Measurements from ENCODE around the gene ADORA2A.

ADORA2A gene

DNA sequence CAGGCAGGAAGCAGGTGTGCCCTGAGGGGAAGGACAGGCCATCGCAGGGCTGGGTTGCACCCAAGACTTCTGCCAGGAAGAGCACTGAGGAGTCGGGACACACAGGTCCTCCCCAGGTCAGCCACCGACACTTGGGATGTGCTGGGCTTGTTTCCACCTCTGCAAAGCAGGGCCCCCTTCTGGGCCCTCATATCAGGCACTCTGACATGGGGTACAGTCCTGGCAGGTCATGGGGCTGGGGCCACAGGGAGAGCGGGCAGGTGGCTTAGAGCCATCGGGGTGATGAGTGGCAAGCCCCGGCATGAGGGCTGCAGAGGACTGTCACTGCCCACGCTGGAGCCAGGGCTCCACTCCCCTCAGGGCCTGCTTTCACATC lies 7.9 kb upstream of the ADORA2A start:
- no peak for DNase-seq

DNA sequence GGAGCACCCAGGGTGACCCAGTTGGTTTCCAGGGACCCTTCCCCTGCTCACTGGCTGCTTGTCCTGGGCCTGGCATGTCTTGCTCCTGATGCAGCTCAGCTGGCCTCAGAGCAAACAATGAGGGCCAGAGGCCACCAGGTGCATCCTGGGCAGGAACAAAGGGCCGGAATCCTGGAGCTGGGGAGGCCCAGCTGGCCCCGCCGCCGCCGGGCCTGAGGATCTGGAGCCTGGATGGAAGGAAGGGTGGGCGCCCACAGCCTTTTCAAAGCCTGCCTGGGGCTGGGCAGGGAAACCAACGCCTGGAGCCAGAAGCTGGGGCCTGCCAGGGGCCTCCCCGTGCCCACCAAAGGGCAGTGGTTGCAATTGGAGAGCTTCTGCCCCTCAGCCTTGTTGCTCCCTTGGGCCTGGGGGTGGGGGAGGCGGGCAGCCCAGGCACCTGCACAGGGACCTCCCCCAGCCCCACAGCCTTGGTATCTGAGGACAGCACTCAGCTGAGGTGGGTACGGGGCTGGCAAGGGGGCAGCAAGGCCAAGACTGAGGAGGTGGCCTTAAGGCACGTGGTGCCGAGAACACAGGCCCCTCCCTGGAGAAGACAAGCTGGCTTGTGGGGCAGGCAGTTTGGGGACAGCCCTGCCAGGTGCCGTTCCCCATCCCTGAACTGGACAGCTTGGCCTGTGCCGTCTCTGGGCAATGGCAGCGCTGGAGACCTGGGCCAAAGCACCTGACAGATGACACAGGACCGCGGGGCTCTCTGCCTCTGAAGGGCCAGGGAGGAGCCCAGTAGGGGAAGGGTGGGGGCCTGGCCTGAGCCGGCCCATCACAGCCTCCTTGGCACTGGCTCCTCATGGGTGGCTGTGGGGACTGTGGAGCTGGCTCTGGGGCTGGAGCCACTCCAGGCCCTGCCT lies 7.1 kb upstream of the ADORA2A start:
- DNase-seq, result no peak

DNA sequence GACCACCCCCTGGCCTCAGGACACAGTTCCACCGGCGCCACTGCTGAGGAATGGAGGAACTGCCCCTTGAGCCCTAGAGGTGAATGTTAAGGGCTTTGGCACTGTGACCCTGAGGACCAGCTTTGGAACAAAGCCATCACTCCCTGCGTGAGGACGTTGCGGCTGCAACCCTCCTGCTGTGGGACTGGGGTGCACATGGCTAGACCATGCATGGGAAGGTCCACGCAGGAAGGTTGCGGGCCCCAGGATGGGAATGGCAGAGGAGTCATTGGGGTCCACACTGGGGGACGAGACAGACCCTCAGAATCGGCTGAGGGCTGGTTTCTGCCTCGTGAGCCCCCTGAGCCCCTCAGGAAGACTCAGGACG lies 6.4 kb upstream of the ADORA2A start:
- DNase-seq, result no peak

DNA sequence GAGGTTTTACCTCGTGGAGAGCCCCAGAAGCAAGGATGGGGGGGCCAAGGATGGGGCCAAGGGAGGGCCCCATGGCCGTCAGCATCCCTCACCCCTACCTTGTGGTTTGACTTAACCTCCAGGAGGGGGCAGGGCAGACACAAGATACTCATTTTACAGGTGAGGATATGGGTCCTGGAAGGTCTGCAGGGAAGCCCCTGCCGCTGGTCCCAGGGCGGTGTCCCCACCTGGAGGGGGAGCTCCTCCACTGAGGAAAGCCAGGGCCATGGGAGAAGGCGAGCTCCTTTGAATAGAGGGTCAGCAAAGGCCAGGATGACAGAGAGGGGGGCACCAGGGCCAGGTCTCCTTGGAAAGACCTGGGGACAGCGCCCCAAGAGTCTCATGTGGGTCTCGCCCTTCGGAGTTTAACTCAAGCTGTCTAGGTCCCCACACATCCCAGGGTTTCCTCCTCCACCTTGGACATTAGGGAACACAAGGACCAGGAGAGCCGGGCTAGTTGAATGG lies 5.9 kb upstream of the ADORA2A start:
- no peak for DNase-seq

DNA sequence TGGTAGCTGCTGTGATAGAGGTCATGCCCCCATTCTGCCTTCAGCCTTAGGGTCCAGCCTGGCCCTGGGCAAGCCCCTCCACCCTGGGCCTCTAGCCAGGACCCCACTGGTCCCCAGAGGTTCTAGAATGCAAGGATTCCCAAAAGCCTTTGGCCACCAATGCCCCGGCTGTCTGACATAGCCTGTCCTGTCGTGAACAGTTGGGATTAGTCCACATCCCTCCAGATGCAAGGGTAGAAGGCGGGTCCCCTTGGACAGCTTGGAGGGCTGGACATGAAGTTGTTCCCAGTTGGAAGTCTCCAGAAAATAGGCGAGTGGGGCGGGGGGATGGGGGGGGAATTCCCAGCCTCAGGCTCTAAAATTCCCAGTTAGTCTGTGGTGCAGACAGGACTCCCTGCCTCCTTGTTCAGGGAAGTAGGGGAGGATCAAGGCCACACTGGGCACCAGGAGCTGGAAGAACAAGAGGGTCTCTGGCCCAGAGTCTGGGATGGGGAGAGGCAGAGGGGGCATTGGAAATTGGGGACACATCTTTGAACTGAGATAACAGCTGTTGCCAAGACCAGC lies 5.2 kb upstream of the ADORA2A start:
- no peak for DNase-seq

DNA sequence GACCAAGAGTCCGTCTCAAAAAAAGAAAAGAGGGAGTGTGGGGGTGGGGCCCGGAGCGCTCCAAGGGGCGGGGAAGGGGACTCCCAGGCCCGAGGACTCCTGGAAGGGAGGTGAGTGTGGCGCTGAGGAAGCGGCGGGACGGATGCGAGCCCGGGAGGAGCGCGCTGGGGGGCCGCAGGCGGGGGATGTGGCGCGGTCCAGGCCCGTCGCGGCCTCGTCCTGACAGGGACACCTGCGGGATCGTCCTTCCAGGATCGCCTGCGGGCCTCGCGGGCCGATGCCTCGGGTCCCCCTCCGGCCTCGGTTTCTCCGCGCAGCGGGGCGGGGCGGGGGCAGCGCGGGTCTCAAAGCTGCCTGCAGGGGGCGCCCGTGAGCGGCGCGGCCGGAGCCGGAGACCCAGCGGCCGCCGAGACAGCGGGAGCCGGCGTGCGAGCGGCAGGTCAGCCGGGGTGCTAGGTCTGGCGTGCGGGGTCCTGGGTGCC lies 3.8 kb upstream of the ADORA2A start:
- no peak for DNase-seq

DNA sequence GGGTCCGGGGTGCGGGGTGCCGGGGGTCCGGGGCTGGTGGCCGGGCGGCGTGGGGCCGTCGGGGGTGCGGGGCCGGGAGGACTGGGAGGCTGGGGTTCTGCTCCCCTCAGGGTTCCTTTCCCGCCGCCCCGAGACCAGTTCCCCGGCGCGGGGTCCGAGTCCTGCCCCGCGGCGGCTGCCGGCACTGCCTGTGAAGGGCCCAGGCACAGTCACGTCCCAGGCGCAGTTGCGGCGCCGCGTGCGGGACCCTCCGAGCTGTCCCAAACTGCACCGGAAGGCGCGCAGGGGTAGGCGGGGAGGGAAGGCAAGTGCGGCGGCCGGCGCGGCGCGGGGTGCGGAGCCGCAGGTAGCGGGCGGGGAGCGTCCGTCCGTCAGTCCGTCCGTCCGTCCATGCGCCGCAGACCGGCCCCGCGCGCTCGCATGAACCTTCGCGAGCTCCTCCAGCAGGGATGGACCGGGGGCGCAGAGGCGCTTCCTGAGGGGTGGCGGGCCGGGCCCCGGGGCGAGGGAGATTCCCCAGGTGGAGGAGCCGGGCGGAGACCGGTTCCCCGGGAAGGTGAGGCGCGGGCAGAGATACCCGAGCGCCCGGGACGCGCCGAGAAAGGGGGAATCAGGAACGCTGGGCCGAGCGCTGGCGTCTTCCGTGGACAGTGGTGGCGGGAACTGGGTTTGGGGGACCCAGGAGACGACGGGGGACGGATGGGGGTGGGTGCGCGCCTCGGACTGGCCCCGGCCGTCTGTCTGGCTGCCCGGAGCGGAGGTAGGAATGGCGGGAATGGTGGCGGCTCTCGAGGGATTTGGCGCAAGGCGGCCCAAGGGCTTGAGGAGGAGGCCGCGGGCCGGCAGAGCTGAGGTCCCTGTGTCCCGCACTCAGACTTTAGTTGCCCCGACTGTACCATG lies 3.1 kb upstream of the ADORA2A start:
- DNase-seq, result no peak

DNA sequence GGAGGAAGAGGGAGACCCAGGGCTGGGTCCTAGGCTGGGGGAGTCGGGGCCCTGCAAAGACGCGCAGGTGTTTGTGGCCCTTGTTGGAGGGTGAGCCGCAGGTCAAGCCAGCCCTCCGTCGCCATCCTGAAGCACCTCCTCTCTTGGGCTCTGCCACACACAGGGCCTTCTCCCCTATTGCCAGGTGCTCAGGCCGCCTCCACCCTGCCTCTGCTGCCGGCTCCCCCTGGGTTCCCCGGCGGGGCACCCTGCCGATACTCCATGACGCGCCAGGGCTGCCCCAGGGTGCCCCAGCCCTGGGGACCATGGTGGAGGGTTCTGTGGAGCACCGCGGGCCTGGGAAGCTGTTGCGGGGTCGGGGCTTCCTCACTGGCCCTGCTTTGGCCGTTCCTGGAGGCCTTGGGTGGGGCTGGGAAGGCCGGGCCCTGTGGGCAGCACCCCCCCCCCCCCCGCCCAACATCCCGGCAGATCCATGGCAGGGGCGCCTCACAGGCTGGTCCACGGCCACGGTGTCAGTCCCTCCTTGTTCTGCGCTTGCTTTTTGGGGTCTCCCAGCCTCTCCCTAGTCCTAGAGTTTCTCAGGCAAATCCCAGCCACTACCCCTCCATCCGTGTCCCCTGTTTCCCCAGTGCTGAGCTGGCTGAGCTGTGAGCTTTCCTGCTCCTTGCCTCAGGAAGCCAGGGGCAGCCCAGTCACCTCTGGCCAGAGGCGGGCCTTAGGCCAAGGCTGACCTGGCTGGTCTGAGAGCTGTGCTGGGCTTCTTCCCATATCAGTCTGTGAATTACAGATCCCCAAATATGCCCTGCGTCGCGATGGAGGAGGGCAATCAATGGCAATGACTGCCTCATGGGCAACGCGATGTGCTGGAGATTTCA lies 2.3 kb upstream of the ADORA2A start:
- no peak for DNase-seq

DNA sequence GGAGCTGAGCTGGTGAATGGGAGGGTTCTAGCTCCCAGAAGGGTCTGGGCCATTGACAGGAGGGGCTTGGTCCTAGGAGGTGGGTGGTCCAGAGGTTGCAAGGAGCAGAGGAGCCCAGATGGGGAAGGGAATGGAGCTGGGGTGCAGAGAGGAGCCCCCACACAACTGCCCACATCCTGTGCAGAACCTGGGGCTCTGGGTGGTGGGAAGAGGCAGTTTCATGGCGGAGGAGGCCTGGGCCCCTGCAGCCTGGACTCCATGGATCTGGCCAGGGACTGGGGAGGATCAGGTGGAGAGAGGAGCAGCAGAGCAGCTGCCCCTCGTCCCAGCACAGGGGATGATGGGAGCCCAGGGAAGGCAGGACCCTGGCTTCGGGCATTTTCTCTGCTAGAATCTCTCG lies 963 bp upstream of the ADORA2A start:
- DNase-seq, result no peak

DNA sequence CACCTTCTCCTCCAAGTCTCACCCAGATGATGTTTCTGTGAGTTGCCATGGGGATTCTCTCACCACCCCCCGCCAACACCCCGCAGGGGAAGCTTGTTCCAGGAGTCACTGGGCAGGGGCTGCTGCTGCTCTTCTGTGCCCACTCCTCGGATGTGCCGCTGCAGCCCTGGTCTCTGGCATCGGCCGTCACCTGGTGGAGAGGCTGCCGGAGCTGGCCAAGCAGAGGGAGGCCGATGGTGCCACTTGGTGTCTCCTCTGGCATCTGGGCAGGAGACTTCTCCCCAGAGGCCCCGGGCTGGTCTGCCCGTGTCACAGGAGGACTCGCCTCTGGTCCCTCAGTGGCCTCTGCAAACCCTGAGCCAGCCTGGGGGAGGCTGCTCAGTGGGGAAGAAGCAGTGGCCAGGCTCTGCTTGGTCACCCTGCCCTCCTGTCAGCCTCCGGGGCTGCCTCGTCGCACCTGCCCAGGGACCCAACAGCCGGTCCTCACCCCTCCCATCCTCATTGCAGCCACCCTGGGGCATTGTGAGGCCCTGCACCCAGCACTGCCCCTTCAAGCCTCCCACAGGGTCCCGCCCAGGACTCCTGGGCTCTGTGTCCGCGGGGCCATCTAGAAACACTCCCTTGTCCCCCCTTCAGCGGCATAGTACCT lies 424 bp upstream of the ADORA2A start:
- no peak for DNase-seq

DNA sequence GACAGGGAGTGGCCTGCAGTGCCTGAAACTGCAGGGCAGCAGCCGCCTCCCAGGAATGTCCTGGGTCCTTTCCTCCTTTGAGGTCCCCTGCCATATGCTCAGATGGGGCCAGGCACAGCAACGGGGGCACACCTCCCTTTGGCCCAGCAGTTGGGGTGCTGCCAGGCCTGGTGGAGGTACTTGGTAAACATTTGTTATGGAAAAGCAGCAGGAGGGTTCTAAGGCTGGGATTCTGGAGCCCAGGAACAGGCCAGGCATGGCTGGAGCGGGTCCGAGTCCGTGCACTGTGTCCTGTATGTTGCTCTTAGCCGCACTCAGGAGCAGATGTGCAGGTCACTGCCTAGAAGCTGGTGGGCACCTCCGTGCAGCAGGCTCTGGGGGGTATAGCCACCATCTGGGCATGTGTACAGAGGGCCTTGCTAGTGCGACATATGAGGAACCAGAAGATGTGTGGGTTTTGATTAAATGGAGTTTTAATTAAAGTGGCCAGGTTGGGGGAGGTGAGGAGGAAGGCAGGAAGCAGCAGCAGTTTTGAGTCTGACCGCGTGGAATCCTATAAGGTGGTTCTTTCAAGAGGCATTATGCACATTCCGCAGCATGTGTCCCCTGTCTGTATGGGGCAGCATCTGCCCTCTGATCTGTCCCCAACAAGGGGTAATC lies 1.5 kb downstream of the ADORA2A start:
- DNase-seq, result peak; percentile 21

DNA sequence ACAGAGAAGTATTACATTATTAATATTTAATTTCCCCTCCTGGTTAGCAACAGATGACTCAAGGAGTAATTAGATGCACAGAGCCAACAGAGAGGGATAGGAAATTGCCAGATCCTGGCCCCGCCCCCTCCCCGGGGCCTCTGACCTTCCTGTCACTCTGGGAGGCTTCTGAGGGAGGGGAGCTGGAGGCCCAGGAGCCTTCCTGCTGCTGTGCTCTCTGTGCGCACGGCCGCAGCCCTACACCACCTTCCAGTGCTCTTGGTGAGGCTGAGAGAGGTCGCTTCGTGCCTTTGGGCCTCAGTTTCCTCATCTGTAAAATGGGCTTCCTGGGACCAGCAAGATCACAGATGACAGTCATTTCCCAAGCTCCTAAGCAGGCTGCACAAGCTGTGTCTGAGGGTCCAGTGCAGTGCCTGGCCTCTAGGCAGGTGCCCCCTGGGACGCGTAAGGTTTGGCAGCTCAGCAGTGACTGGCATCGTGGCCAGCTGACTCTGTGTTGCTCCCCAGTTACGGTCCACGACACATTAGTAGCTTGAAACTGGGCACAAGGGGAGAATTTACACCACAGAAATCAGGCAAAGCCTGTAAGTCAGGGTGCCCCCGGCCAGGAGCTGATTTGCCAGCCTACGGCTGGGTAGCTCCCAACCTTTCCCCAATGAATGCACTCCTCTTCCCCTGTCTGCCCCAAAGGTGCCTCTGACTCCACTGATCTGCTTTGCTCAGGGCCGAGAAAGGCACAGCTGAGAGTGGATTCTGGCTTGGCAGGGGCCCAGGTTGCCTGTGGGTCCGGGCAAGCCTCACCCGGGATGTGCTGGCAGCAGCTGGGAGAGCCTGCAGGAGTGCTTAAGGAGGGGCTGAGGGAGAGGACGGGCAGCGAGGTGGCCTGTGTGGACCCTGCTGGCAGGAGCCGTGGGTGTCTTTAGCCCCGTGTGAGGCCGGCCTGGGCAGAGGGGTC lies 2.3 kb downstream of the ADORA2A start:
- DNase-seq, result no peak

DNA sequence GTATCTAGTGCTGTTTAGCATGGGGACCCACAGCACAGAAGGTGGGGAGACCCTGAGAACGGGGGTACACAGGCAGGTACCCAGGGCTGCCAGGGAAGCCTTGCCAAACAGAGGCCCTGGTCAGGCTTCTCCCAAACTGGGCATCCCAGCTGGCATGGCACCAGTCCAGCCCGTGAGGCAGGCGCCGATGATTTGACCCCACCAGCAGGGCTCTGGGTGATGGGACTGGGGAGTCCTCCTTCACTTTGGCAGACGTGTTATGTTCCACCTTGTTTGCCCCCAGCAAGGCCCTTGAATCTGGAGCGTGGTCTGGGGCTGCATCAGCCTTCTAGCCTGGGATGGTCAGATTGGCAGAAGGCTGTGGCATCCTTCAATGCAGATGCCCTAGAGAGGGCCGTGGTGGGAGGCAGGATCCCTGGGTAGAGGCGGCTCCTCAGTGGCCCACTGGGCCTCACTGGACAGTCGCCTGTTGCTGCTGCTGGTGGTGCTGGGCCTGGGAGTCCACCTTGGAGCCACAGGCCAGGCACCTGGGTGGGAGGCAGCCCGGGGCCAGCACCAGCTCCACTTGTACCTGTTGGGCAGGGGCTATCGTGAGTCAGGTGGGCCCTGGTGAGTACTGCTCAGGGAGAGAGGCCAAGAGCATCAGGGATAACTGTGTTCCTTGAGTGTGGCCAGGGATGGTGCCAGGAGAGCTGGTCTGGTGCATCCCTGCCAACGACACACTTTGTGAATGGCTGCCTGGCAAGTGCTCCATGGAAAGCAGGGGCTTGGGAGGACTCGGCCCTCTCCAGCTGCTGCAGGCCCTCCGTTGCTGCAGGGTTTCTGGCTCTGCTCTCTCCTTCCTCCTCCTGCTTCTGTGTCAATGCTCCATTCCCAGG lies 3.3 kb downstream of the ADORA2A start:
- DNase-seq, result no peak

DNA sequence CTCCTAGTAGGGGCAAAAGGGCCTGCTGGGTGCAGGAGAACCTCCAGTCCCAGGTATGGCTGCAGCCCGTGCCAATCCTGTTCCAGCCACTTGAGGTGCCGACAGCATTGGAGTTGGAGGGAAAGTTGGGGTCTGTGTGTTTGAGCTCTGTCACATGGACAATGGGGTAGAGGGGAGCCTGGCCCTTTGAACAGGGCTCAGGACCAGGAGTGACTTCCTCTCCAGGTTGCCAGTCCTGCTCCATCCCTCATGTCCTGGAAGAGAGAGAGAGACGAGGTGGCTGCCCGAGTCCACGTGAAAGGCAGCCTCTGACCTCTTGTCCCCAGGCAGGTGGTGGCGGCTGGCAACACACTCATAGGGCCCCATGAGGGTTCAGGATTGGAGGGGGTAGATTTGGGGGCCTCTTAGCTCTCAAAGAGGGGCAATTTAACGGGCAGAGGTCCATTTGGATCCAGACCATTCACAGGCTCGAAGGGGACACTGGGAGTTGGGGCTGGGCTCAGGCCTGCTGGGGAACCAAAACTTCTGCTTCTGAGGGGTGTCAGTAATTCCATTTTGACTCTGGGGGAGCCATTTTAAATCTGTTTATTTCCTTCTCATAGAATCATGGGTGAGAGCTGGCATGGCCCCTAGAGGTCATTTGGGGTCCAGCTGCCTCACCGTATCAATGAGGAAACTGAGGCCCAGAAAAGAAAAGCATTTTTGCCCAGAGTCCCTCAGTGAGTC lies 4.1 kb downstream of the ADORA2A start:
- no peak for DNase-seq

DNA sequence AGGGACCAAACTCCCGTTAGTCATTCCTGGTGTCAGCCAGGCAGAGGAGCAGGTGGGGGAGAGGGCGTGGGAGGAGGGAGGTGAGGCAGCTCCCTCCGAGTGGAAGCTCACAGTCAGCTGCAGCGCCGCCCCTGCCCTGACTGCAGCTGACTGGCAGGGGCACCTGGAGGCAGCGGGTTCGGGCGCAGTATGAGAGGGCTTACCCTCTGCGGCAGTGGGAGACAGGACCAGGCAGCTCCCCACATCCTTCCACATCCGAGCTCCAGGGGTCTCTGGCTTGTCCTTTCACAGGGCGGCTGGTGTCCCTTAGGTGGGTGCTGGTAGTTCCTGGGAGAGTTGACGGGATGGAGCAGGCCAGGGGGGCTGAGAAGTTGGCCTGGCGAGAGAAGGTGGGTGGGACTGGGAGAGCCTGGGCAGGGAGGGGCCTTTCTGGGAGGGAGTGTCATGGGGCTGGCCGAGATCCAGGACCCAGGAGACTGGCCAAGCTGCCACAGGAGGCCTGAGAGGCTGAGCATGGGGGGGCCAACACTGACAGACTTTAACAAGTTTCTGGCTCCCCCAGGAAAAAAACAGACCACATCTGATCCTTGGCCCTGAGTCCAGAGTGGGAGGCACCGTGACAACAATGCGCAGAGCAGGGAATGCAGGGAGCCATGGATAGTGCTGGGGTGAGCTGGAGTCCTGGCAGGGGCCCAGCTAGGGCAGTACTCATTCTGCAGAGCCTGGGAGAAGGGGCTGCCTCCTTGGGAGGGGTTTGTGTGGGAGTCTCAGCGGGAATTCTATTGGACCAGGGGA lies 4.9 kb downstream of the ADORA2A start:
- DNase-seq, result no peak

DNA sequence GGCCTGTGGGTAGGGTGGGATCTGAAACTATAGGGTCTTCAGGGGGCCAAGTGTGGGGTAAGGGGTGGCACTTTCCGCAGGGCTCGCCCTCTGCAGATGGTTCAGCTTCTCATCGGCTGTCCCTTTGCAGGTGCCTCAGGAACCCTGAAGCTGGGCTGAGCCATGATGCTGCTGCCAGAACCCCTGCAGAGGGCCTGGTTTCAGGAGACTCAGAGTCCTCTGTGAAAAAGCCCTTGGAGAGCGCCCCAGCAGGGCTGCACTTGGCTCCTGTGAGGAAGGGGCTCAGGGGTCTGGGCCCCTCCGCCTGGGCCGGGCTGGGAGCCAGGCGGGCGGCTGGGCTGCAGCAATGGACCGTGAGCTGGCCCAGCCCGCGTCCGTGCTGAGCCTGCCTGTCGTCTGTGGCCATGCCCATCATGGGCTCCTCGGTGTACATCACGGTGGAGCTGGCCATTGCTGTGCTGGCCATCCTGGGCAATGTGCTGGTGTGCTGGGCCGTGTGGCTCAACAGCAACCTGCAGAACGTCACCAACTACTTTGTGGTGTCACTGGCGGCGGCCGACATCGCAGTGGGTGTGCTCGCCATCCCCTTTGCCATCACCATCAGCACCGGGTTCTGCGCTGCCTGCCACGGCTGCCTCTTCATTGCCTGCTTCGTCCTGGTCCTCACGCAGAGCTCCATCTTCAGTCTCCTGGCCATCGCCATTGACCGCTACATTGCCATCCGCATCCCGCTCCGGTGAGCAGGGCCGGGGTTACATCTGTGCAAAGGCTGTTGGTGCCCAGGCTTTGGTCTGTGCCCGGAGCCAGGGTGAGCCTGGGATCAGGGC lies 5.8 kb downstream of the ADORA2A start:
- no peak for DNase-seq

Measured in NCI-H1694 treated with DMSO at 0.1 percent for 48 hours (cell line).